GM21737 (cell line): ENCODE measurements around the gene MGAM2.
"Not testable (repeated sequence)": the region's sequence is repeated elsewhere in the genome, so short reads cannot be mapped to it uniquely, and the experiment has no call there.

Experiments used
- ATAC-seq: cut with Tn5 transposase; IDR thresholded peaks from one replicate; pipeline ENCODE4 v1.9.1; 2021; ENCODE audit warnings: mild to moderate bottlenecking, moderate library complexity; ENCODE audit not compliant: unreplicated experiment

The MGAM2 gene

GRCh38 chr7:142111499-142111898, at the start of gene MGAM2:
TSS of gene MGAM2 (plus strand) at chr7:142111718. CDS start at chr7:142116874, 5,156 bp downstream.
- ATAC-seq = no peak

- ATAC-seq = no peak
These were observed 47.7 kb upstream of the MGAM2 start for GRCh38 chr7:142063551-142064442.

- no peak for ATAC-seq
These were observed 45.0 kb upstream of the MGAM2 start for GRCh38 chr7:142066536-142066935.

GRCh38 chr7:142077762-142078161, 33.8 kb upstream of the MGAM2 start:
- ATAC-seq = no peak

- ATAC-seq = no peak
These were observed 27.9 kb upstream of the MGAM2 start for GRCh38 chr7:142083605-142084004.

GRCh38 chr7:142085428-142085827, 26.1 kb upstream of the MGAM2 start:
- ATAC-seq = no peak

- ATAC-seq = no peak
These were observed 23.4 kb upstream of the MGAM2 start for GRCh38 chr7:142088022-142088714.

- ATAC-seq = no peak
These were observed 22.5 kb upstream of the MGAM2 start for GRCh38 chr7:142089035-142089434.

GRCh38 chr7:142091961-142092360, 19.6 kb upstream of the MGAM2 start:
- no peak for ATAC-seq

GRCh38 chr7:142094861-142095260, 16.7 kb upstream of the MGAM2 start:
- no peak for ATAC-seq

- ATAC-seq = no peak
These were observed 13.9 kb upstream of the MGAM2 start for GRCh38 chr7:142097571-142097970.

- ATAC-seq = no peak
These were observed 13.5 kb upstream of the MGAM2 start for GRCh38 chr7:142098004-142098403.

- ATAC-seq = not testable (repeated sequence)
These were observed 12.2 kb upstream of the MGAM2 start for GRCh38 chr7:142099347-142099746.

- ATAC-seq = no peak
These were observed 10.9 kb upstream of the MGAM2 start for GRCh38 chr7:142100634-142101033.

- ATAC-seq = not testable (repeated sequence)
These were observed 9.7 kb upstream of the MGAM2 start for GRCh38 chr7:142101794-142102193.

- no peak for ATAC-seq
These were observed 6.7 kb upstream of the MGAM2 start for GRCh38 chr7:142104550-142105527.

GRCh38 chr7:142108728-142109505, 2.6 kb upstream of the MGAM2 start:
- ATAC-seq = no peak

- ATAC-seq = no peak
These were observed 1.4 kb upstream of the MGAM2 start for GRCh38 chr7:142110098-142110497.

- ATAC-seq = no peak
These were observed 880 bp upstream of the MGAM2 start for GRCh38 chr7:142110638-142111037.

GRCh38 chr7:142112086-142112485, 568 bp downstream of the MGAM2 start:
- no peak for ATAC-seq
